Measurements from ENCODE around the gene SHC3. TPM values are rescaled to one million over a fixed set of nuclear protein-coding genes. Genes with fewer than 3 reads are reported as not detected.

SHC3 gene
- total and polyA plus RNA-seq, 2 experiments from 2014 or later: 0.30 to 0.54 TPM

GRCh38 chr9:89015336-89015735 is 163.3 kb downstream of the SHC3 start:
- H3K9me3 ChIP-seq (ENCODE audit: low read depth): no peaks in the 10 kb centered on the region
- no peaks in the 10 kb centered on the region for H3K4me1 ChIP-seq (ENCODE audit: insufficient read depth)
- H3K4me3 ChIP-seq: no peak overlapping the region
- H3K27ac ChIP-seq: no peak overlapping the region
- 75 to 83% methylated on average over 2 of the region's 2 CpGs for WGBS, 2 experiments (ENCODE audit: low coverage in 1 of 2, low lambda C conversion rate in 2 of 2, missing lambda C conversion rate in 2 of 2)
- no peaks in the 10 kb centered on the region for H4K20me1 ChIP-seq (ENCODE audit: insufficient read depth)
- H3K79me2 ChIP-seq (ENCODE audit: insufficient read depth): no peaks in the 10 kb centered on the region
- TF ChIP-seq EZH2phosphoT487 (IDR thresholded peaks at IDR 0.05; ENCODE audit: insufficient read depth, low read depth): no peak
- no peak for TF ChIP-seq EZH2 (IDR thresholded peaks at IDR 0.05; ENCODE audit: insufficient read depth, poor library complexity, severe bottlenecking)
- no peaks in the 10 kb centered on the region for H3K27me3 ChIP-seq (replicated peaks; ENCODE audit: insufficient read depth)
- DNase-seq: no peak
- no peaks in the 10 kb centered on the region for H3F3A ChIP-seq (ENCODE audit: insufficient read depth)
- H3K9me2 ChIP-seq (ENCODE audit: insufficient read depth): no peaks in the 10 kb centered on the region
- no peak overlapping the region for H3K4me2 ChIP-seq (ENCODE audit: unreplicated experiment)
- no peak overlapping the region for H2AFZ ChIP-seq
- no peak overlapping the region for H3K9ac ChIP-seq
- H3K36me3 ChIP-seq (ENCODE audit: low read depth): no peaks in the 10 kb centered on the region
- in situ Hi-C loops (cut with MboI): no loop called here

- Histone ChIP-seq H4K20me1 (ENCODE audit: insufficient read depth) (no peaks in the 10 kb centered on the region), H3K4me2 (ENCODE audit: unreplicated experiment) (no peak overlapping the region), H3K4me1 (ENCODE audit: insufficient read depth) (no peaks in the 10 kb centered on the region), H3K9me2 (ENCODE audit: insufficient read depth) (no peaks in the 10 kb centered on the region), H3K9me3 (ENCODE audit: low read depth) (no peaks in the 10 kb centered on the region), H3K79me2 (ENCODE audit: insufficient read depth) (no peaks in the 10 kb centered on the region), H3K36me3 (ENCODE audit: low read depth) (no peaks in the 10 kb centered on the region), H3K4me3 (no peak overlapping the region), H3K27me3 (replicated peaks; ENCODE audit: insufficient read depth) (no peaks in the 10 kb centered on the region), H3K9ac (no peak overlapping the region), H3F3A (ENCODE audit: insufficient read depth) (no peaks in the 10 kb centered on the region), H3K27ac (no peak overlapping the region), H2AFZ (no peak overlapping the region)
- 81 to 88% methylated on average over 7 of the region's 7 CpGs for WGBS, 2 experiments (ENCODE audit: low coverage in 1 of 2, low lambda C conversion rate in 2 of 2, missing lambda C conversion rate in 2 of 2)
- in situ Hi-C loops (cut with MboI): no loop called here
- DNase-seq: no peak
- no peak for TF ChIP-seq EZH2 (IDR thresholded peaks at IDR 0.05; ENCODE audit: insufficient read depth, poor library complexity, severe bottlenecking)
- TF ChIP-seq EZH2phosphoT487 (IDR thresholded peaks at IDR 0.05; ENCODE audit: insufficient read depth, low read depth): no peak
Observed at GRCh38 chr9:89014153-89014552, 164.5 kb downstream of the SHC3 start.

- no peak for DNase-seq
- Histone ChIP-seq H3F3A (ENCODE audit: insufficient read depth) (no peaks in the 10 kb centered on the region), H3K27ac (no peak overlapping the region), H3K4me2 (ENCODE audit: unreplicated experiment) (no peak overlapping the region), H3K9me3 (ENCODE audit: low read depth) (no peaks in the 10 kb centered on the region), H3K79me2 (ENCODE audit: insufficient read depth) (no peaks in the 10 kb centered on the region), H2AFZ (no peak overlapping the region), H3K36me3 (ENCODE audit: low read depth) (no peaks in the 10 kb centered on the region), H3K4me1 (ENCODE audit: insufficient read depth) (no peaks in the 10 kb centered on the region), H3K4me3 (no peak overlapping the region), H3K9me2 (ENCODE audit: insufficient read depth) (no peaks in the 10 kb centered on the region), H4K20me1 (ENCODE audit: insufficient read depth) (no peaks in the 10 kb centered on the region), H3K27me3 (replicated peaks; ENCODE audit: insufficient read depth) (no peaks in the 10 kb centered on the region), H3K9ac (no peak overlapping the region)
- TF ChIP-seq EZH2phosphoT487 (IDR thresholded peaks at IDR 0.05; ENCODE audit: insufficient read depth, low read depth) (no peak), EZH2 (IDR thresholded peaks at IDR 0.05; ENCODE audit: insufficient read depth, poor library complexity, severe bottlenecking) (no peak)
- in situ Hi-C loops (cut with MboI): no loop called here
- WGBS, 2 experiments (ENCODE audit: low coverage in 1 of 2, low lambda C conversion rate in 2 of 2, missing lambda C conversion rate in 2 of 2): 67 to 71% methylated on average over 1 of the region's 1 CpG
Observed at GRCh38 chr9:89013660-89014059, 165.0 kb downstream of the SHC3 start.

- Histone ChIP-seq H3K4me3 (no peak overlapping the region), H3K4me2 (ENCODE audit: unreplicated experiment) (no peak overlapping the region), H3K27me3 (replicated peaks; ENCODE audit: insufficient read depth) (no peaks in the 10 kb centered on the region), H4K20me1 (ENCODE audit: insufficient read depth) (no peaks in the 10 kb centered on the region), H3F3A (ENCODE audit: insufficient read depth) (no peaks in the 10 kb centered on the region), H3K36me3 (ENCODE audit: low read depth) (no peaks in the 10 kb centered on the region), H3K27ac (no peak overlapping the region), H3K9me3 (ENCODE audit: low read depth) (no peaks in the 10 kb centered on the region), H3K4me1 (ENCODE audit: insufficient read depth) (no peaks in the 10 kb centered on the region), H3K79me2 (ENCODE audit: insufficient read depth) (no peaks in the 10 kb centered on the region), H3K9me2 (ENCODE audit: insufficient read depth) (no peaks in the 10 kb centered on the region), H3K9ac (no peak overlapping the region), H2AFZ (no peak overlapping the region)
- DNase-seq: no peak
- in situ Hi-C loops (cut with MboI): no loop called here
- TF ChIP-seq EZH2phosphoT487 (IDR thresholded peaks at IDR 0.05; ENCODE audit: insufficient read depth, low read depth) (no peak), EZH2 (IDR thresholded peaks at IDR 0.05; ENCODE audit: insufficient read depth, poor library complexity, severe bottlenecking) (no peak)
- WGBS, 2 experiments (ENCODE audit: low coverage in 1 of 2, low lambda C conversion rate in 2 of 2, missing lambda C conversion rate in 2 of 2): 88 to 93% methylated on average over 13 of the region's 13 CpGs
Observed at GRCh38 chr9:89012294-89013042, 166.2 kb downstream of the SHC3 start.
